ENCODE results near the gene APOBEC4.
"Not testable (repeated sequence)": the region's sequence is repeated elsewhere in the genome, so short reads cannot be mapped to it uniquely, and the experiment has no call there.

APOBEC4 gene, protein sequence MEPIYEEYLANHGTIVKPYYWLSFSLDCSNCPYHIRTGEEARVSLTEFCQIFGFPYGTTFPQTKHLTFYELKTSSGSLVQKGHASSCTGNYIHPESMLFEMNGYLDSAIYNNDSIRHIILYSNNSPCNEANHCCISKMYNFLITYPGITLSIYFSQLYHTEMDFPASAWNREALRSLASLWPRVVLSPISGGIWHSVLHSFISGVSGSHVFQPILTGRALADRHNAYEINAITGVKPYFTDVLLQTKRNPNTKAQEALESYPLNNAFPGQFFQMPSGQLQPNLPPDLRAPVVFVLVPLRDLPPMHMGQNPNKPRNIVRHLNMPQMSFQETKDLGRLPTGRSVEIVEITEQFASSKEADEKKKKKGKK

DNA sequence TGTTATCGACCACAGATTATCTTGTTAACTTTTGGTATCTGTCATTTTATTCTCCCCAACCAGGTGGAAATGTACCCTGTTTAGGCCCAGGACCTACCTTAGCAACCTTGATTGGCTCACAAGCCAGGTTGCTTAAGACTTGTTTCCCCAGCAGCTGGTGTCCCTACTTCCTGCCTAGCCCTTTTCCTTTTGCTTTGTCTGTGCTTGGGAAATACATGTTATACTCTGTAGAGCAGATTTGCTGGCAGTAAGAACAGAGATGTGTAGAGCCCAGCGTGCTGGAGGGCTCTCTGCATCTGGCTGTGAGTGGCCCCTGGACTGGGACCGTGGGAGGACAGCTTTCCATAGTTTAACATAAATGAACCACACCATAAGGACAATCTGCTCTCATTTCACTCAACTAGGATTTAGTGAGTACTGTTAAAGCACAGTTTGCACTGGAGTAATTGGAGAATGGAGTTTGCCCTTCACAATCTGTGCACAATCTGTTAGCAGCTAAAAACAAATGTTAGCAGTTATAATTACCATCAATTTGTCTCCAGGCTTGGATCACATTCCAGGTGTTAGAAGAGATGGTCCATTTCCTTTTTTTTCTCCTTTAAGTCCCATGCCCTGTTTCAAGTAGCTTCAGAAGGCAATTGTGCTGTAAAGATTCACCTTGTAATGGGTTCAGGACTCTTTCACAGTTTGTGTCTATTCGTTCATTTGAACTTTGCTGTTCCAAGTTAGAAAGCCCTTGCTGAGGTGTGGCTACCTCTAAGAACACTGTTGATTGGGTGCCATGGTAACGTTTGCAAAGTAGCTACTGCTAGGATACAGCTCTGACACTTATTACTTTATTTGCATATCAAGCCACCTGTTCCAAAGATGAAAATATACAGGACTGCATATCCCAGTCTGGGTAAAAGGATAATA, at the start of gene APOBEC4:
TSS of gene APOBEC4 (minus strand) at position 770 of the 915 bp plus-strand sequence. CDS start 4,535 bp downstream, outside the sequence.
- in situ Hi-C loops (cut with HindIII; ENCODE audit: low sequenced_read_pairs): no loop called here

DNA sequence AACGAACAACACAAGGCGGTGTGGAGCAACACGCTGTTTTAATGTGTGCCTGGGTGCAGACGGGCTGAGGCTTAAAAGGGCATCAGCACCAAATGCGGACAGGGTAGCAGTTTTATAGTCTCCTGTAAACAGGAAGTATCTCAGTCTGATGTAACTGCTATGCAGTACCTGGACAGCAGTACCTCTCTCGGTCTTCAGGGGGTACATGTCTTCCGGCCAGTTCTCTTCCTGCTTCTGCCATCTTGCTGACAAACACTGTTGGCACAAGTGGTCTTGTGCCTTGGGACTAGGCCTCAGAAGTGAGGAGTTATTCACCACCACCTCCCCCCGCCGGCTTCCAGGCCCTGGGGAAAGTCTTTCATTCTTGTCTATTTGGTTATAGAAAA, 49.7 kb upstream of the APOBEC4 start:
- in situ Hi-C loops (cut with HindIII; ENCODE audit: low sequenced_read_pairs): no loop called here

DNA sequence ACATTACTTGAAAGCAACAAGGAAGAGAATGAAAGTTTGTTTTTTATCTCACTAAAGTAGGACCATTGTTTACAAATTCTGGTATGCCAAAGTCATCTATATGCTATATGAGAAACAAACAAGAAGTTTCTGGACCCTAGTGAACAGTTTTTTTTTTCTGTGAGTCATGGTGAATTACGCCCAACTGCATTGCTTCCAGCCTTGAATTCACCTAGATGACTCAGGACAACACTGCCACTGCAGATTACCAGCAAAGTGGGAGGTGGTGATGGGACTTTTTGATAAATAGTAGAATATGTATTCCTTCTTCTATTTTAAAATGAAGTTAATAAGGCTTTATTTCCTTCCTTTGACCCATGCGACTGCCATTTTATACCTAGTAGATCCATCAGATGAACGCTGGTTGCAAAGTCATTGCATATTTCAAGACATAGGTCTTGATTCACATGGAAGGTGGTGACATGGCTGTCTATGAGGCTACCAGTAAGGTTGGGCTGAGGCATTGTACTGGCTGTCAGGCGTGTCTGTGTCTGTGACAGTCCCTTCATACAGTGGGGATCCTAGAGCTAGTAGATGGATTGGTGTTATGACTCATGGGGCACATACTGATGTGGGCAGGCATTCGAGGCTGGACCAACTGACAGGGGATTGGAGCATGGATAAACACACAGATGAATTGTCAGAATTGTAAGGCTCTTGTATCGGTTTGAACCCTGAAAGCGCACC, 49.1 kb upstream of the APOBEC4 start:
- in situ Hi-C loops (cut with HindIII; ENCODE audit: low sequenced_read_pairs): no loop called here

DNA sequence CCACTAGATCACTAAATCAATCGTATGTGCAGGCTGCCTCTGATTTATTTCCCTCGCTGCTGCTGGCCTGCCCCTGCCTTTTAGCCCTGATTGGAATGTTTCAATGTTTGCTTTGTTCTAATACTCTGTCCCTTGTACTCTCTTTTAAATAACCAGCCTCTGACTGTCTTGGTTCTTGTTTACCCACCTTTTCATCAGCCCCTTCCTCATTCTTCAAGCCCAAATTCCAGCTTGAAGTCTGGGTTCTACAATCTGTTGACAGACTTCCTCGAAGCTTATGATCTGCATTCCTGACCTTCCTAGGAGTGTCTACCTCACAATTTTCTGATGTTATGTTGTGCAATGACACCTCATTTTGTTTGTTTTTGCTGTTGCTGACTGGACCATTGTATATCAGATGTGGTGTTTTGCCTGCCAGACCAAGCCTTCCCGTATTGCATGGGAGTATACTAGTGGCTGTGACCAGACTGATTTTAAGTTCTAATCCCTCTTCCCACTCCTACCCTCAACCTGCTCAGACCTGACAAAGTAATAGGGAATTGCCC, 46.6 kb upstream of the APOBEC4 start:
- in situ Hi-C loops (cut with HindIII; ENCODE audit: low sequenced_read_pairs): no loop called here

DNA sequence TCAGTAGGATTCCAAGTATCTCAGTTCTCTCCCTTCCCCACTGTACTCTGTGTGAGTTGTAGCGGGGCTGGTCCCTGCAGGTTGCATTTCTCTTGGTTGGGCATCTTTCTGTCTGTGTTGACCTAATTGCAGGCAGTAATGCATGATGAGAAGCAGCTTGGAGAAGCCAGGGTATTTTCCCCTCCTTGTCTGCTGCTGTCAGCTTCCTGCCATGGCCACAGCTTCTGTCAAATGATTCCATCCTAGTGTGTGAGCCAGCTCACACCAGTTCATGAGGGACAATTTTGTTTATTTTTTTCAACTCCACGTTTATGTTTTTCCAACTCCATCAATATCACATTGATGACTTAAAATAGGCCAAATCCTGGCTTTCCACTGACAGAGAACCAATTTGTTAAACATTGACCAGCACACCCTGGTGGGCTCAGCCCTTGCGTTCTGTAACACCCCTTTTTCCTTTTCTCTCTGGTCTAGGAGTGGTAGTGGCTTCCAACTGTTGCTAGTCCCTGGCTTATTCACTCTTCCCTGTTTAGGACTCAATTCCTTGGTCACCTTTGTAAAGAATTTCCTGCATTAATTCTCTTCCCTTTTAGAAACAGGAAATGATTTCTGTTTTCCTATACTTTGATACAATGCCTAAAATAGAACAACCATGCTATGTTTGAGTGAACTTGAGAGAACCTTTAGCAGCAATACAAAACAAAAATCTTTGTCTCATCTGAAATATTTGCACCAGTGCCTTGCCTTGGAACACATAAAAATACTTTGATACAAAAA, 44.9 kb upstream of the APOBEC4 start:
- in situ Hi-C loops (cut with HindIII; ENCODE audit: low sequenced_read_pairs): no loop called here

DNA sequence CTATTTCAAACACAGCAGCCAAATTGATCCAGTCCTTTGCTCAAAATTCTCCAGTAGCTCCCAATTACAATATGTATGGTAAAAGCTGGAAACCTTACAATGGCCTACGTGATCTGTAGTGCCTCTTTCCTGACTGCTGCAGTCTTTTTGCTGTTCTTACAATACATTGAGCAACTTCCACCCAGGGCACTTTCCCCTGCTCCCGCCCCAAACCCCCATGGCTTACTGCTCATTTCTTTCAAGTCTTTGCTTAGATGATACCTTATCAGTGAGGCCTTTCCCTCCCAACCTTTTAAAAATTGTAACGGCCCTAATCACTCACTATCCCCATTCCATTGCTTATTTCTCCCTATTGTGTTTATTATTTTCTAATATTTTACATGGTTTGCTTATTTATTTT, 43.9 kb upstream of the APOBEC4 start:
- in situ Hi-C loops (cut with HindIII; ENCODE audit: low sequenced_read_pairs): no loop called here

DNA sequence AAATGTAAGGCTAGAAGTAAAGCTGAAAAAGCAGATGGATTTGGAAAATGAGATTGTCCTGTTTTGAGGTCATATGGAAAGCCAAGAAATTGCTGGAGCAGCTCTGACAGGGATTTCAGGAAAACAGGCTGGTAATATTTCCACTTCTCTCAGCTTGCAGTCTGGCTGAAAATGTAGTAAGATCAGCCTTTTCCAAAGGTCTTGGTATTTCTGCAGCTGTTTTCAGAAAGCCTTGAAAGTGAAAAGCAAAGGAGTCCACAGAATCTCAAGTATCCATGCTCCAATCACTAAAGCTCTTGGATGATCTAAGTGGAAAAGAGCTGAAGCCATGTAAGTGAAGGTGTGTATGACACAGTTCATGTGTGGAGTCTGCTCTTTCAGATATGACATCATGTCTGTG, 41.6 kb upstream of the APOBEC4 start:
- in situ Hi-C loops (cut with HindIII; ENCODE audit: low sequenced_read_pairs): no loop called here

DNA sequence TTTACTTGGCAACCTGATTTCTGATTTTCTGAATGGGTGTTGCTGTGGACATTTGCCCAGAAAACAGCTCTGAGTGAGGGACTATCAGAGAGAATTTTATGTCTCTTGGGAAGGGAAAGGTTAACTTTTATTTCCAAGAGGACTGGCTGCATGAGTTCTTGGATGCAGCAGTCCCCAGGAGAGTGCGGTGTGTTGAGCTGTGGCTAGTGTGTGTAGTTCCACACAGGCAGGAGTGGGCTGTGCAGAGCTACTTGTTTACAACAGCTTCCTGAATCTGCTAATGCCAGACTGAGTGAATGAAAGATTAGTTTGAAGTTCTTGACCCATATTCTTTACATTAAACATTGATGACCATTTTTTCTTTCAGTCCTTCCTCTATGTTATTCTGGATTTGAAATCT, 41.0 kb upstream of the APOBEC4 start:
- in situ Hi-C loops (cut with HindIII; ENCODE audit: low sequenced_read_pairs): no loop called here

DNA sequence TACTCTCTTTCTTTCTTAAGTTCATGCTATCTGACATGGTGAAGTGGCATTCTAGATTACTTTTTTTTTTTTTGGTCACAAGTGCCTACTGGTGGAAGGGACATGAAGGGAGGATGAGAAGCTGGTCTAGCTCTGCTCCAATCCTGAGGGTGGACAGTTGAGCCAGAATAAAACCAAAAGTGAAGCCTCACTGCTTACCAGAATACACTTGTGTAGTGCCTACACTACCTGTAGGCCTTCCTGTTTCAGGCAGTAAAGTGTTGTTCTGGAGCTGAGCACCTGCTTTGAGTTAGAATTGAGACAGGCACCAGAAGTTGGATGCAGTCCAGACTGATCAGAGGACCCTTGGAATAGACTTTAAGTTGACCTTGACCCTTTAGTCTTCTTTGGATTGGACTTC, 40.4 kb upstream of the APOBEC4 start:
- in situ Hi-C loops (cut with HindIII; ENCODE audit: low sequenced_read_pairs): no loop called here

DNA sequence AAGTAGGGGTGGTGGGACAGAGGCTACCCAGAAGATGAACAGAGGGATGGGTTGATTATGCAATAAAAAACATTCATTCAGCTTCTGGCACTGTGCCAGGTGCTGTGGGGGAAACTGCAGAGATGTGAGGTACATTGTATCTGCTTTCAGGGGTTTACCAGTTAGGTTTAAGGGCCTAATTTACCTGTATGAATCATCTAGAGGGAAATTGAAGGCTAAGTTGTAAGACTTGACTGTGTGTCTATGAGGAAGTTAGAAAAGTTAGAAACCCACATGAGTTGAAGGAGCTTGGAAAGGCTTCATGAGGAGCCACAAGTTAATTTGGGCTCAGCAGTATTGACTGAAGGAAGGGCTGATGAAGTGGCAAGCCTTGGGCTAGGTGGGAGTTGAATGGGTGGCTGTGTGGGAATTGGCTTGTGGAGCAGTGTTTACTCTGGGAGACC, 36.7 kb upstream of the APOBEC4 start:
- in situ Hi-C loops (cut with HindIII; ENCODE audit: low sequenced_read_pairs): no loop called here

DNA sequence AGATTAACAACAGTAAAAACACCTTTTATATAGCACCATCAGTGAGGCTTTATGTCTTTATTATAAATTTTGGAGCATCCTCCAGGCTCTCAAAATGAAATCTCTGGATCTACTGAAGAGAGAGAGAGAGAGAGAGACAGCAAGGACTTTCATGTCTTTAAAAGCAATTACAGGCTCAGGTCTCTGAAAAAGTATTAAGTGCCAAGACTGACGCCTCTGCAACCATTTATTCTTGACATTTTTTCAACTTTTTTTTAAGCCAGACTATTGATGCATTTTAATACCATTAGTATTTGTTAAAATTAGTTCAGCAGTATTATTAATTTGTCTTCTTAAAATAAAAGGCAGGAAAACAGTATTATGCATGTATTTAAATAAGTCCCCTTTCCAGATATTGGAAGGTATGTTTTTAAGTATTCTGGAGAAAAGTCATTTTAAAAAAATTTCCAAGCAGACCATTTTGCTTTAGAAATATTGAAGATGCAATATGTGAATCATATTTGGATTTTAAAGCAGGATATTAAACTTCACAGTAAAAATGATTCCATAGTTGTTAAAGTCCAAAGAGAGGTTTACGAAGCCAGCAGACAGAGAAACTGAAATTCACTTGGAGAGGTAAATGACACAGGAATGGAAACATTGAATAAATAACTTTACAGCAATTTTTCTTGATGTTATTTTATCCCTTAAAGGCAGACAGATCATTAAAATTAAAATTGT, 35.4 kb upstream of the APOBEC4 start:
- in situ Hi-C loops (cut with HindIII; ENCODE audit: low sequenced_read_pairs): no loop called here

DNA sequence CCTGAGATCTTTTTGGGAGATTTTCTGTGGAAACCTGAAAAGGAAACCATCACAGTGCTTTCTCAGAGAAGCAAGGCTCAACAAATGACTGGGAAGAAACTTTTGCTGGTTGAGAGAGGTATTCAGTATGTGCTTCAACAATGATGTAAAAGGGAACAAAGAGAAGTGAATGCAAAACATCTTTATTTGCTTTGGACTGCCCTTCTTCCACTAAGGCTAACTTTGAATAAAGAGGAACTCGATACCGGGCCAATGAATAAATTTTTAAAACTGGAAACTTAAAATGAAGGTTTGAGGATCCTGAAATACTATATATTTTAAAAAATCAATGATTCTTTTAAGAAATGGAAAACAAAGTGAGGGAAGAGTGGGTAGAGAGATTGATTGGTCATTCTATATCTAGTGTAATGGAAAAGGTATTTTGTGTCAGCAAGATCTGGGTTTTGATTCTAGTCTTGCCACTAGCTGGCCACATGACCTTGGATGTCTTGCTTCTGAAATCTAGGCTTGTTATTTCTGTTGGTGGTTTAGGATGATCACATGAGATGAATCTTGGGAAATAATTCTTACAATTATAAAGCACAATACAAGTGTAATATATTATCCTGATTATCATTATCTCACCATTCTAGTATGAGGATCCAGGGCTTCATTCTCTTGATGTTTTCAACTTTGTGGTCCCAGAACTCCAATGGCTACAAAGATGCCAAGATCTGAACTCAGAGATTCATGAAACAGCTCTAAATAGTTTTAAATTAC, 34.6 kb upstream of the APOBEC4 start:
- in situ Hi-C loops (cut with HindIII; ENCODE audit: low sequenced_read_pairs): no loop called here

DNA sequence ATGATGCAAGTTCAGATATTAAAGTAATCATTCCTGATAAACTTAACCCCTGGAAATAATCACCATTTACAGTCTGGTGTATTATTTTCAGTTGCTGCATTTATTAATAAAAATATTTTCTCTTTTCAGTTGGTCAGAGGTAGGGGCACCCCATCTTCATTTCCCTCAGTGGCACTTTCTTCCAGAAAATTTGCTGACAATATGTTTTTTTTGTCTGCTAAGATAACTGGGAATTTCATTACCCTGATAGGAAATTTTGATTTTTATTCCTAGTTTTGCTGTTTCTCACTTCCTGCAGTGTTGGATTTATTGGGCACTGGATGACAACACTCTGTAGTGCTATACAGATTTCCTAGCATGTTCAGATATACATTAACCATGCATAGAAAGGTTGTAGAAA, 33.1 kb upstream of the APOBEC4 start:
- in situ Hi-C loops (cut with HindIII; ENCODE audit: low sequenced_read_pairs): no loop called here

DNA sequence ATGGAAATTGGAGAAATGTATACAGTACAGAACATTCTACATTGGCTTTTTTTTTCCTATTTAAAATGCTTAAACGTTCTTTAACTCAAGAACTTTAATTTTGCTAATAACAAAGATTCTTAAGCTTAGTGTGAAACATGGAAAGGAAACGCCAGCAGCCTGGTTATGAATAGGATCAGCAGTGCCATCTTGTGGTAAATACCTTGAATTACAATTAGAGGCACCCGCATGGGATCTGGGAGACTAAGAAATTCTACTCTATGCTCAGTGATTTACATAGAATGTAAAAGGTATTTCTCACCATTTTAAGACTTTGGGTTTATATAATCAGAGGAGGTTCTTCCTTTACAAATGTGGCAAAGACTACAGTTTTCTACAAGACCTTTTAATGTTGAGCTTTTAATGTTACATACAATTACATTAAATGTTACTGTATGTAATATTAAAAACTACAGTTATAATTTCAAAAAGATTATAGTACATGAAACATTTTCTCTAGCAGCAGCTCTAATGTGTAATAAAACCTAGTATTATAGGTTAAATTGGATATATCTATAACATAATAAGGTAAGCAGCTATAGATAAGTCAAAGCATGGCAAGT, 32.1 kb upstream of the APOBEC4 start:
- in situ Hi-C loops (cut with HindIII; ENCODE audit: low sequenced_read_pairs): no loop called here

DNA sequence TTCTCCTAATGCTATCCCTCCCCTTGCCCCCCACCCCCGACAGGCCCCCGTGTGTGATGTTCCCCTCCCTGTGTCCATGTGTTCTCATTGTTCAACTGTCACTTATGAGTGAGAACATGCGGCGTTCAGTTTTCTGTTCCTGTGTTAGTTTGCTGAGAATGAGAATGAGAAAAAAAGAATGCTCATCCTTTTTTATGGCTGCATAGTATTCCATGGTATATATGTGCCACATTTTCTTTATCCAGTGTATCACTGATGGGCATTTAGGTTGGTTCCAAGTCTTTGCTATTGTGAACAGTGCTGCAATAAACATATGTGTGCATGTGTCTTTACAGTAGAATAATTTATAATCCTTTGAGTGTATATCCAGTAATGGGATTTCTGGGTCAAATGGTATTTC, 26.2 kb upstream of the APOBEC4 start:
- in situ Hi-C loops (cut with HindIII; ENCODE audit: low sequenced_read_pairs): not testable (repeated sequence)

DNA sequence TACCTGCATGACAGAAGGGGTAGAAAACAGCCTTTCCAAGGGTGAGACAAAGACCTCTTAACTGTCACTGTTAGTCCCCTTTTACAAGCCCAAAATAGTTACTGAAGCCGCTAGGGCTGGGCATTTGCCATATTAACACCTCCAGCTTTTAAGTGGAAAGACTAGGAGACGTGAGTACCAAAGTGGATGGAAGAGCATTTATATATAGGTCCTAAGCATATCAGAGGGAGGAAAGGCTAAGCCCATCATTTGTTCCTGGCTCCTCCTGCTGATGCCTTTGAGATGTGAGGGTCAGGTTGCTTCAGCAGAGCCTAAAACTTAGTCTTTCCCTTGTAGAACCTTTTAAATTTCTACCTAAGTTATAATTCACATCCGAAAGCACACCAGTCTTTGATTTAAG, 25.7 kb upstream of the APOBEC4 start:
- in situ Hi-C loops (cut with HindIII; ENCODE audit: low sequenced_read_pairs): no loop called here

DNA sequence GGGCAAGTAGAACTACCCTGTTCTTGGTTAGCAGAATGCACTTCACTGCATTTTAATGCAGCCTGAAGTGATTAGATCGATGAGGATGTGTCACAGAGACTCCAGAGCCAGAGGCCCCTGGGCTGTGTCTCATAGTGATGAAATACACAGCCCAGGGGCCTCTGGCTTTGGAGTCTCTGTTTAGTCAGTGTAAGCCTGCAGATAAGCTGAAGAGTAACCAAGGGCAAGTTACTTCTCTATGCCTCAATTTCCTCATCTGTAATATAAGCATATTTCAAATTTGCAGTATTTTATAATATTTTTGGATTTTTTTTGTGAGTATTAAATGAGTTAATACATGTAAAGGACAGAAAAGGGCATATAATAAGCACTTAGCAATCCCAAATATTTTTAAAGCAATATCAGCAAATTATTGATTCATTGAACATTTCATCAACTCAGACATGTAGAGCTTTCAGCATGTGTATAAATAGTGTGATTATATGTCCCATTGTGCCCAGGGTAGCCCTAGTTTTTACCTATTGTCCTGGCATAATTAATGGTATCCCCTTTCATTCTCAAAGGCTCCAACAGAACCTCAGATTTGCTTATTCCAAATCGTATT, 23.6 kb upstream of the APOBEC4 start:
- in situ Hi-C loops (cut with HindIII; ENCODE audit: low sequenced_read_pairs): no loop called here

All from endothelial cell of hepatic sinusoid (primary cell).